ENCODE measurements around the gene PNKP. TPM values are rescaled to one million over a fixed set of nuclear protein-coding genes. Genes with fewer than 3 reads are reported as not detected.
A peak's percentile ranks its signal among the peaks of the same experiment; 100 is the strongest.

Gene PNKP
- total and polyA plus RNA-seq, 9 donors: 6.8 to 111 (median 53.9) TPM

- intact Hi-C loops (cut with DNase I): no loop called here
- Histone ChIP-seq H3K27ac (no peak overlapping the region), H3K36me3 (no peaks in the 10 kb centered on the region), H3K27me3 (no peaks in the 10 kb centered on the region), H3K4me1 (ENCODE audit: insufficient read depth) (peaks cover 6% of the 10 kb centered on the region), H3K9me3 (no peaks in the 10 kb centered on the region), H3K4me3 (no peak overlapping the region)
- DNase-seq: no peak
- TF ChIP-seq CTCF (IDR thresholded peaks at IDR 0.05) (no peak), POLR2A (IDR thresholded peaks at IDR 0.05) (no peak), EP300 (IDR thresholded peaks at IDR 0.05) (no peak)
- 79 to 81% (median 81%) methylated on average over 17 of the region's 17 CpGs for WGBS, 3 donors
These were observed 27.6 kb upstream of the PNKP start for GRCh38 chr19:49894879-49895565.

GRCh38 chr19:49894011-49894664 lies 26.8 kb upstream of the PNKP start:
- intact Hi-C loops (cut with DNase I): no loop called here
- Histone ChIP-seq H3K36me3 (no peaks in the 10 kb centered on the region), H3K4me1 (ENCODE audit: insufficient read depth) (peaks cover 8% of the 10 kb centered on the region), H3K9me3 (no peaks in the 10 kb centered on the region), H3K4me3 (no peak overlapping the region), H3K27ac (no peak overlapping the region), H3K27me3 (no peaks in the 10 kb centered on the region)
- TF ChIP-seq EP300 (IDR thresholded peaks at IDR 0.05) (no peak), CTCF (IDR thresholded peaks at IDR 0.05) (no peak), POLR2A (IDR thresholded peaks at IDR 0.05) (no peak)
- peak in 1 of 5 donors; percentile 24 for DNase-seq
- 90 to 96% (median 92%) methylated on average over 18 of the region's 18 CpGs for WGBS, 3 donors

GRCh38 chr19:49892716-49893115 lies 25.3 kb upstream of the PNKP start:
- Histone ChIP-seq H3K27ac (no peak overlapping the region), H3K36me3 (no peaks in the 10 kb centered on the region), H3K4me3 (no peak overlapping the region), H3K27me3 (no peaks in the 10 kb centered on the region), H3K4me1 (ENCODE audit: insufficient read depth) (peaks cover 8% of the 10 kb centered on the region), H3K9me3 (no peaks in the 10 kb centered on the region)
- intact Hi-C loops (cut with DNase I): no loop called here
- TF ChIP-seq EP300 (IDR thresholded peaks at IDR 0.05): no peak
- TF ChIP-seq CTCF (IDR thresholded peaks at IDR 0.05): no peak
- DNase-seq: no peak
- WGBS, 3 donors: 81 to 89% (median 82%) methylated on average over 1 of the region's 1 CpG

- TF ChIP-seq EP300 (IDR thresholded peaks at IDR 0.05): no peak
- no peak for TF ChIP-seq POLR2A (IDR thresholded peaks at IDR 0.05)
- no peak for TF ChIP-seq CTCF (IDR thresholded peaks at IDR 0.05)
- DNase-seq: peak in 1 of 5 donors; percentile 25
- peaks cover 6% of the 10 kb centered on the region for H3K4me1 ChIP-seq (ENCODE audit: insufficient read depth)
These were observed 24.0 kb upstream of the PNKP start for GRCh38 chr19:49891393-49891792.

More at GRCh38 chr19:49891393-49891792, 24.0 kb upstream of the PNKP start:
- H3K4me3 ChIP-seq: no peak overlapping the region
- H3K9me3 ChIP-seq: no peaks in the 10 kb centered on the region
- 73 to 81% (median 77%) methylated on average over 17 of the region's 17 CpGs for WGBS, 3 donors
- no peaks in the 10 kb centered on the region for H3K36me3 ChIP-seq
- H3K27me3 ChIP-seq: no peaks in the 10 kb centered on the region
- intact Hi-C loops (cut with DNase I): no loop called here
- no peak overlapping the region for H3K27ac ChIP-seq
